Activated naive CD4-positive, alpha-beta T cell treated with anti-CD3 and anti-CD28 coated beads, Interleukin-2, amount 50 U/mL, for 16 hours (primary cell): Measurements from ENCODE around the gene USP32.
"Not testable (repeated sequence)": the region's sequence is repeated elsewhere in the genome, so short reads cannot be mapped to it uniquely, and the experiment has no call there.

ENCODE experiments used
- DNase-seq: peaks from one replicate; pipeline ENCODE4 v3.0.0-alpha.2; 2020

The USP32 gene

GRCh38 chr17:60369727-60370126 lies 22.2 kb downstream of the USP32 start:
- no peak for DNase-seq

GRCh38 chr17:60363700-60364405 lies 28.1 kb downstream of the USP32 start:
- DNase-seq, result no peak

GRCh38 chr17:60362329-60362728 lies 29.6 kb downstream of the USP32 start:
- no peak for DNase-seq

DNA sequence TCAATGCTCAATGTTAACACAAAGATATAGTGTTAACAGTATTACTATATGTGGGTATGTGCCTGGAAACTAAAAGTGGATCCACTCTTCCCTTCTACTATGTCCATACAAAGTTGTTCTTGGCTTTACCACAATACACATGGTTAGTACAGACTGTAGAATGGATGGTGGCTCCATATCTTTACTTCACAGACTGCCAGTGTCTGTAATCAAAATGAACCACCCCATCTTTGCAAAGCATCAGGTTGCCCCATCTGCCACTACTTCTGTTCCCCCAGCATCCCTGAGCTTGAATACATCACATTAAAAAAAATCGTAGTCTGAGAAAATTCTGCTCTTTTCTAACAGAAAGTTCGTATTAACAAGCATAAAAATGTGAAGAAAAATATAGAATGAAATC lies 30.0 kb downstream of the USP32 start:
- DNase-seq, result no peak

GRCh38 chr17:60359415-60359814 lies 32.5 kb downstream of the USP32 start:
- DNase-seq, result no peak

- DNase-seq, result no peak
Measured at GRCh38 chr17:60358606-60359225, 33.2 kb downstream of the USP32 start.

DNA sequence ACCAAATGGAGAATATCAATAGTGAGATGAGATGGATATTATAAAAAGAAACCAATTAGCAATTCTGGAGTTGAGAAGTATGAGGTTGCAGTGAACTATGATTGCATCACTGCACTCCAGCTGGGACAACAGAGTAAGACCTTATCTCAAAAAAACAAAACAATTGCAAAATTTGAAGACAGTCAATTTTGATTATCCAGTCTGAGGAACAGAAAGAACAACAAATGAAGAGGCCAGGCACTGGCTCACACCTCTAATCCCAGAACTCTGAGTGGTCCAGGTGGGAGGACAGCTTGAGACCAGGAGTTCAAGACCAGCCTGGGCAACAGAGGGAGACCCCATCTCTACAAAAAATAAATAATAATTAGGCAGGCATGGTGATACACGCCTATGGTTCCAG lies 35.0 kb downstream of the USP32 start:
- DNase-seq, result no peak

DNA sequence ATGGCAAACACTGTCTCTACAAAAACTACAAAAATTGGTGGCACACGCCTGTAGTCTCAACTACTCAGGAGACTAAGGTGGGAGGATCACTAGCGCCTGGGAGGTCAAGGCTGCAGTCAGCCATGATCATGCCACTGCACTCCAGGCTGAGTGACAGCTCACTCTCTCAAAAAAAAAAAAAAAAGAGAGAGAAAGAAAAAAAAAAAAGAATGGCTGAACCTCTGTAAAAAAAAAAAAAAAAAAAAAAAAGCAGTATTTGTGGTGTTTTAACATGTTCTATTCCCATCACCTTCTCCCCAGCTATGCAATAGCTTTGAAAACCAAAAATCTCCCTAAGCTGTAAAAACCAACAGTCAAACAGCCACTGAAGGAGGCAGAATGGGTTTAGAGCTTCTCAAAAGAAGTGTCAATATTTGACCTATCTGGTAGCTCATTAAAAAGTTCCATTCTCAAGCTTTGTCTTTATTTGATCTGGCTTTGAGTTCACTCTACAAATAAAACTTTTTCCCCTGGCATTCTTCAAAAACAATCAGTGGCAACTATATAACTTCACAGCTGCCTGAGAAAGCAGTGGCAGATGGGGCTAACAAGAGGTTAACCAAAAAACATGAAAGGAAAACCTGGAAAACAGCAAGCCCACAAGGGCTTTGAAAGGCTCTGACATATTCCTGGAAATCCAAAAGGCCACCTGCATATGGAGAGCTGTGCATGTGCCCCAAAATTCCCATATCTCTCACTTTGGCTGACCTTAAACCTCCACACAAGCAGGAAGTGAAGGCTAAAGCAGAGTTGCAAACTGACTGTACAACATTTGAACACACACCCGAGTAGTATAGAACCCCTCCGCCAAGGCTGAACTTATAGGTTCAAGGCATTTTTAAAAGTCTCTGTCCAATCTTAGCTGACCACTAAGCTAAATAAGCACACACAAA lies 36.0 kb downstream of the USP32 start:
- DNase-seq, result no peak

- no peak for DNase-seq
Measured at GRCh38 chr17:60354223-60354622, 37.7 kb downstream of the USP32 start.

DNA sequence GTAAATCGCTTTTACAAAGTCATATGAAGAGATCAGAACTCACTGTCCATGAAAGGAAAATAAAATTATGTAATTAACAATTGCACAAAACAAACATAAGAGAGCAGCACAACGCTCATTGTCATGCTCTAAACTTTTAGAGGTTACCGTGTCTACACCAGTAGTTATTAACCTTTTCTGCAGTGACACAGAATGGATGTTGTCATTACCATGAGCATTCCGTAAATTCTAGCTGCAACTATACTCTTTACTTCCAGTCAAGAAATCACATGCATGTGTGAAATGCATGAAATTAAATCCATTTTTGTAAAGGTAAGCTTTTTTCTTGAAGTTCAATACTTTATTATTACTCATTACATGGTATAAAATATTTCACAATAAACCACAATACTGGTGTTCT lies 38.2 kb downstream of the USP32 start:
- DNase-seq, result no peak

DNA sequence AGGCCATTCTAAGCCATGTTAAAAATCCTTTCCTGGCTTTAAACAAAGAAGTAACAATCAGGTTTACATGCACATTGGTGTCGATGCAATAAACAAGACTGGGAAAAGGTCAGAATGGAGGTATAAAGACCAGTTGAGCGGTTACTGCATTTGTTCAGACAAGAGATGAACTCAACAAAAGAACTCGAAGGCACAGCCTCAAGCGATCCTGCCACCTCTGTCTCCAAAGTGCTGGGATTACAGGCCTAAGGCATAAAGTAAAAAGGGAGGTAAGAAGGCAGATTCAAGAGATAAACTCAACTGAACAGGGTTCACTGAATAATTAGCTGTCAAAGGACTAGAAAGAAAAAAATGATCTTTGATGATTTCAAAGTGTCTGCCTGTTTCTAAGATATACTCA lies 39.4 kb downstream of the USP32 start:
- DNase-seq, result no peak

DNA sequence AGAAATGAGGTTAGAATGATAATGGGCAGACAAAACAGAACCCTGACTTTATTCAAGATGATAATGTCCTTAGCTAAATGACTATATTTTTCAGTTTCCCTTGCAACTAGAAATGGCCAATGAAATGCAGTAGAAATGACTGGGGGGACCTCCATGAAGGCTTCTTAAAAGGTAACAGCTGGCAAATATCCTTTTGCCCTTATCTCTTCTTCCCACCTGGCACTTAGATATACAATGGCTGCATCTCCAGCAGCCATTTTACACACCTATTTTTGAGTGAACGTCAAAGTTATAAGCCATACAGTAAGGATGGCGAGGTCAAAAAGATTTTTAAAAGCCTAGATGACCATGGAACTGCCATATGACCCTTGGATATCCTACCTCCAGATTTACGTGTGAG lies 39.9 kb downstream of the USP32 start:
- no peak for DNase-seq

DNA sequence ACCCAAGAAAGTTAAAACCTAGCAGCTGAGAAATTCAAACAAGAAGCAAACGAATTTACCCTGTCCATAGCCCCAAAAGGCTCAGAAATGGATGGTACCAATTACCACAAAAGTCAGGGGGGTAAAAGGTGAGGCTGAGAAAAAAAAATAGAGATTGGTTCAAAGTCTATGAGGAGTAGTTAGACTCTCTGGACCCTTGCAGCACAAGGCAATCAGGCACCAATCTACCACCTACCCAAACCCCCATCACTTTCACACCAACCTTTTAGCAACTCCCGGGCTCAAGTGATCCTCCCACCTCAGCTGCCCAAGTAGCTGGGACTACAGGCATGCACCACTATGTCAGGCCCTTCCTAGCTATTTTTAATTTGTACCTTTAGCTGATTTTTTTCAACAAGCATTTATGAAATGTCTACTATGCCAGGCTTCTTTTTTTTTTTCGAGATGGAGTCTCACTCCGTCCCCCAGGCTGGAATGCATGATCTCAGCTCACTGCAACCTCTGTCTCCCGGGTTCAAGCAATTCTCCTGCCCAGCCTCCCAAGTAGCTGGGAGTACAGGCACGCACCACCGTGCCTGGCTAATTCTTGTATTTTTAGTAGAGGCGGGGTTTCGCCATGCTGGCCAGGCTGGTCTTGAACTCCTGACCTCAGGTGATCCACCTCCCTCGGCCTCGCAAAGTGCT lies 40.8 kb downstream of the USP32 start:
- DNase-seq, result no peak

- DNase-seq, result no peak
Measured at GRCh38 chr17:60348616-60349015, 43.3 kb downstream of the USP32 start.

DNA sequence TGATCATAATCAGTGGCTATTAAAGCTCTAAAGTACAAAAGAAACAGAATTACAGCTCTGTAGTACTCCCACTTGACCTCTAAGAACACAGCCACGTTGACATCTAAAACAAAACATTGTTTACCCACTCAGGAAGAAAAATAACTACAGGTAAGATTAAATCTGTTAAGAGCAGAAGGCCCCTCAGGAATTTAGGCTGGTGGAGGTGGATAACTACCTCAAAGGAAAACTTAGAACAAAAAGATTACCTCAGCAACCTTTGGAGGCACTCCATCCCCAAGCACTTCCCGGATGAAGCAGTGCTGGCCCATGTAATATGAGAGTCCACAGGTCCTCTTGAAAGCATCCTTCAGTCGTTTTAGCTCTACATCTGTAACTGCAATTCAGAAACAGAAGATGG lies 46.7 kb downstream of the USP32 start:
- no peak for DNase-seq

DNA sequence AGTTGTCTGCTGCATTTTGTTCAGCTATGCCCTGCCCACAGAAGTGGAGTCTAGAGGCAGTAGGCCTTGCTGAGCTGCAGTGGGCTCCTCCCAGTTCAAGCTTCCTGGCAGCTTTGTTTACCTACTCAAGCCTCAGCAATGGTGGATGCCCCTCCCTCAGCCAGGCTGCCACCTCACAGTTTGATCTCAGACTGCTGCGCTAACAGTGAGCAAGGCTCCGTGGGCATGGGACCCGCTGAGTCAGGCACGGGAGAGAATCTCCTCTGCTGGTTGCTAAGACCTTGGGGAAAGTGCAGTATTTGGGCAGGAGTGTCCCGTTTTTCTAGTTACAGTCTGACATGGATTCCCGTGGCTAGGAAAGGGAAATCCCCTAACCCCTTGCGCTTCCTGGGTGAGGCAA lies 49.4 kb downstream of the USP32 start:
- not testable (repeated sequence) for DNase-seq

DNA sequence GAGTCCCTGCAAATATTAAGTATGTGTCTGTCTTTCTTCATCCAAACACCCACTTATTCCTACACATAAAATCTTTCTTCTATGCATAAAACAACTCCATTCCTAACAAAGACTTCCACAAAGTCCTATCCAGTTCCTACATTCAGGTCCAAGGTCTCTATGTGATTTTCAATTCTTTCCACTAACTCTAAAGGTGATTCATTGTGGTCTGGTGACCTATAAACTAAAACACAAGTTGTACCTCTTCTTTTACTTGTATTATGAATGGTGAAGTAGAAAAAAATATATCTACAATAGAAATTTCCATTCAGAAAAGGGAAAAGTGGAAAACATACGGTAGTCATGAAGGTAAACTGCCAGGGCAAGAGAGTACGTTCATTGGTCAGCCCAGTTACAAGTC lies 56.6 kb downstream of the USP32 start:
- no peak for DNase-seq

DNA sequence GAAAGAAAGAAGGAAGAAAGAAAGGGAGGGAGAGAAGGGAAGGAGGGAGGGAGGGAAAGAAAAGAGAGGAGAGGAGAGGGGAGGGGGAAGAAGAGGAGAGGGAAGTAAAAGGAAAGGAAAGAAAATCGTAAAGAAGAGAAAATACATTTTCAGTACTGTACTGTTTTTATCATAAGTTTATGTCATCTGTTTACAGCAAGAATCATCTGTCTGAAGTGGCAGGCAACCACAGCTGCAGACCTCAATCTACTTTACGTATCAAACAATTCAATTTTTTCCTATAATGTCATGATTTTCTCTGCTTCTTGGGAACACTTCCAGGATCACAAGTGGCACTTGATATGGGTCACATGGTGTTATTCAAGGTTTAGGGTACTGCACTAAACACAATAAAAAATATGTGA lies 58.3 kb downstream of the USP32 start:
- DNase-seq, result no peak

DNA sequence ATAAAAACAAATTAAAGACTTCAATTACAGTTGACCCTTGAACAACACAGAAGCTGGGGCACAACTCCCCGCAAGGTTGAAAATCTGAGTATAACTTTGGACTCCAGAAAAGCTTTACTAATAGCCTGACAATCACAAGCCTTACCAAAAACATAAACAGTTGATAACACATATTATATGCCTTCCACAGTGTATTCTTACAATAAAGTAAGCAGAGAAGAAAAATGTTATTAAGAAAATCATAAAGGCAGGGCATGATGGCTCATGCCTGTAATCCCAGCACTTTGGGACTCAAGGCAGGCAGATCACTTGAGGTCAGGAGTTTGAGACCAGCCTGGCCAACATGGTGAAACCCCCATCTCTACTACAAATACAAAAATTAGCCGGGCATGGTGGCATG lies 58.9 kb downstream of the USP32 start:
- not testable (repeated sequence) for DNase-seq

GRCh38 chr17:60332574-60332973 lies 59.4 kb downstream of the USP32 start:
- DNase-seq, result no peak

DNA sequence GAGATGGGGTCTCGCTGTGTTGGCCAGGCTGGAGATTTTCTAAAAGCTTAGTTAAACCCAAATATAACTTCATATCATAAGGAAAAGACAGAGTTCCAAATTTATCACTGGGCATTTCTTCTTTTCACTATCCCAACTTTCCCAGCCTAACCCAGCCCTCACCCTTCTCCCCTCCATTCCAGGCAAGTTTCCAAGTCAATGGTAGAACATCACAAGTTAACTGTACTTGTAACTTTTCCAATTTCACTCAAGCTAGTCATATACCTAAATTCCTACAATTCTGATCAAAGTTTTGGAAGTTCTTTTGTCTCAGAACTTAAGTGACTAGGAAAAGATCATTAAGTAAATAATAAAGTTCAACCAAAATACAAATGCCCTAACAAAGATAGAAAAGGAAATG lies 61.2 kb downstream of the USP32 start:
- DNase-seq, result no peak

DNA sequence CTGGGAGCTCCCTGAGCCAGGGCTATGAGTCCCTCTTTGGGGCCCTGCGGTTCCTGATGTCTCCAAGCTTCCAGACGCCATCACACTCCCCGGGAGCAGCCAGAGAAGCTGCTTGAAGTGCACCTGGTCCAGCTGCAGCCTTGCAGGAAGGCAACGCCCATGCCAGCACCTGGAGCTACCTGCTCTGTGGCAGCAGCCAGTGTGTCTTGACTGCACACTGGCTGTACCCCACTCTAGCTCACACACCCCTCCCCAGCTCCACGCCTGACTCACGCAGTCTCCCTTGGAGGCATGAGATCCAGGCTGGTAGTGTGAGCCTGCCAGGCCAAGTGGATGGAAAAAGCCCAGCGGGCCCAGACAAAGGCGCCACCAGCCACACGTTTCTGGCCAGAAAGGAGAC lies 63.3 kb downstream of the USP32 start:
- no peak for DNase-seq

GRCh38 chr17:60327901-60328273 lies 64.0 kb downstream of the USP32 start:
- no peak for DNase-seq
